H1 (cell line): ENCODE data around the gene NAXD. TPM values are rescaled to one million over a fixed set of nuclear protein-coding genes. Genes with fewer than 3 reads are reported as not detected.

Experiments used
- CTCF ChIA-PET: fragments of 300-600 bp; sonication (Branson Sonifier 250); formaldehyde crosslinking; loops from one replicate; lab custom pipeline; 2021; ENCODE audit not compliant: partially characterized antibody; lab: Charles Lee
- POLR2A ChIA-PET: fragments of 300-600 bp; sonication (Branson Sonifier 250); formaldehyde crosslinking; loops from one replicate; lab custom pipeline; 2021; ENCODE audit warnings: inconsistent platforms; ENCODE audit not compliant: partially characterized antibody; lab: Charles Lee
- DNase-seq, 2 experiments: peaks; one replicate each; pipeline versions ENCODE4 v3.0.0 to v3.0.0-alpha.2; 2010 to 2022; ENCODE audit warnings: low spot score in 2 of 2, low read depth in 1 of 2, mixed read lengths in 1 of 2
- FAIRE-seq: peaks from 2 replicates; lab custom pipeline; 2011; peaks lifted over from hg19 to GRCh38; lab: Jason Lieb, UNC
- H2AFZ ChIP-seq: 2 replicates; pipeline ENCODE4 v1.8.1; 2012; ENCODE audit warnings: low read length, inconsistent platforms
- H2AK5ac ChIP-seq: 2 replicates; pipeline ENCODE4 v1.6.1; 2013; ENCODE audit warnings: low read depth, low read length
- H2BK120ac ChIP-seq: replicated peaks from 2 replicates; pipeline ENCODE3; 2013; ENCODE audit warnings: low read depth, low read length, inconsistent platforms
- H2BK12ac ChIP-seq: 2 replicates; pipeline ENCODE4 v1.6.1; 2013; ENCODE audit warnings: low read depth, low read length
- H2BK15ac ChIP-seq: 2 replicates; pipeline ENCODE4 v1.6.1; 2013; ENCODE audit warnings: low read length
- H2BK20ac ChIP-seq: 2 replicates; pipeline ENCODE4 v1.6.1; 2013; ENCODE audit warnings: low read length
- H2BK5ac ChIP-seq: 2 replicates; pipeline ENCODE4 v1.6.1; 2013; ENCODE audit warnings: low read depth, low read length
- H3K14ac ChIP-seq: 2 replicates; pipeline ENCODE4 v1.6.1; 2013; ENCODE audit warnings: inconsistent platforms; ENCODE audit not compliant: insufficient read length
- H3K18ac ChIP-seq: 2 replicates; pipeline ENCODE4 v1.6.1; 2013; ENCODE audit warnings: low read length; ENCODE audit errors: extremely low read depth
- H3K23ac ChIP-seq: 2 replicates; pipeline ENCODE4 v1.6.1; 2013; ENCODE audit warnings: inconsistent platforms; ENCODE audit not compliant: insufficient read length
- H3K23me2 ChIP-seq: 2 replicates; pipeline ENCODE4 v1.6.1; 2013; ENCODE audit warnings: low read depth, low read length
- H3K27ac ChIP-seq: 2 replicates; pipeline ENCODE4 v1.6.1; 2011; ENCODE audit warnings: low read depth, low read length, inconsistent platforms
- H3K27me3 ChIP-seq, 4 experiments: replicated peaks in 1 of 4; 1 replicate in 1 of 4; 2 replicates in 3 of 4; pipeline versions ENCODE4 v1.6.1 to v1.8.1; 2011 to 2013; ENCODE audit warnings: low read length in 3 of 4, mild to moderate bottlenecking in 3 of 4, inconsistent platforms in 2 of 4, mixed read lengths in 2 of 4, moderate library complexity in 1 of 4; ENCODE audit not compliant: control insufficient read depth in 3 of 4, insufficient read depth in 3 of 4; ENCODE audit errors: extremely low read depth in 1 of 4
- H3K36me3 ChIP-seq, 4 experiments: 2 replicates each; pipeline versions ENCODE4 v1.6.1 to v1.8.1; 2011 to 2013; ENCODE audit warnings: mild to moderate bottlenecking in 4 of 4, low read length in 3 of 4, moderate library complexity in 2 of 4, control low read depth in 1 of 4, inconsistent platforms in 1 of 4; ENCODE audit not compliant: insufficient read depth in 4 of 4, control insufficient read depth in 2 of 4
- H3K4ac ChIP-seq: replicated peaks from 2 replicates; pipeline ENCODE3; 2013; ENCODE audit warnings: low read length, low read depth, mixed read lengths, inconsistent platforms; ENCODE audit not compliant: insufficient read length
- H3K4me1 ChIP-seq, 4 experiments: replicated peaks in 1 of 4; 1 replicate in 1 of 4; 2 replicates in 3 of 4; pipeline versions ENCODE4 v1.6.1 to v1.8.1; 2011 to 2013; ENCODE audit warnings: low read length in 3 of 4, inconsistent platforms in 2 of 4, mixed read lengths in 1 of 4; ENCODE audit not compliant: insufficient read depth in 4 of 4, control insufficient read depth in 3 of 4
- H3K4me2 ChIP-seq, 2 experiments: 2 replicates each; pipeline versions ENCODE4 v1.6.1 to v1.8.1; 2011 to 2013; ENCODE audit warnings: low read depth in 2 of 2, low read length in 2 of 2, control low read depth in 1 of 2, inconsistent platforms in 1 of 2, mild to moderate bottlenecking in 1 of 2; ENCODE audit not compliant: insufficient read depth in 1 of 2
- H3K4me3 ChIP-seq, 4 experiments: fragments of 200-600, 300-600 bp in 1 of 4; sonication (generic), shearing (Covaris generic), sonication (Bioruptor Twin) in 1 of 4; 2 replicates each; pipeline versions ENCODE4 v1.5.1 to v1.8.1; 2011 to 2016; ENCODE audit warnings: low read length in 4 of 4, low read depth in 3 of 4, control low read depth in 2 of 4, inconsistent platforms in 2 of 4, mild to moderate bottlenecking in 2 of 4, mixed read lengths in 1 of 4, moderate library complexity in 1 of 4; ENCODE audit not compliant: insufficient read depth in 2 of 4; ENCODE audit errors: extremely low read depth in 1 of 4
- H3K56ac ChIP-seq: replicated peaks from 2 replicates; pipeline ENCODE3; 2013; ENCODE audit warnings: low read depth, mild to moderate bottlenecking, mixed read lengths, low read length, inconsistent platforms; ENCODE audit not compliant: insufficient read length
- H3K79me1 ChIP-seq: 2 replicates; pipeline ENCODE4 v1.6.1; 2013; ENCODE audit warnings: low read depth, low read length, control low read depth
- H3K79me2 ChIP-seq, 2 experiments: 2 replicates each; pipeline versions ENCODE4 v1.6.1 to v1.8.1; 2012 to 2013; ENCODE audit warnings: low read length in 2 of 2, mild to moderate bottlenecking in 2 of 2, inconsistent platforms in 1 of 2; ENCODE audit not compliant: insufficient read depth in 2 of 2, control insufficient read depth in 1 of 2
- H3K9ac ChIP-seq, 4 experiments: replicated peaks in 1 of 4; 1 replicate in 1 of 4; 2 replicates in 3 of 4; pipeline versions ENCODE4 v1.6.1 to v1.8.1; 2011 to 2013; ENCODE audit warnings: low read depth in 3 of 4, low read length in 3 of 4, control low read depth in 2 of 4, mild to moderate bottlenecking in 2 of 4, moderate library complexity in 2 of 4, inconsistent platforms in 1 of 4; ENCODE audit errors: extremely low read depth in 1 of 4
- H3K9me3 ChIP-seq, 2 experiments: 2 replicates each; pipeline versions ENCODE4 v1.6.1 to v1.8.1; 2012 to 2013; ENCODE audit warnings: mild to moderate bottlenecking in 2 of 2, moderate library complexity in 2 of 2, control low read depth in 1 of 2, inconsistent platforms in 1 of 2, low read depth in 1 of 2, low read length in 1 of 2, mixed read lengths in 1 of 2; ENCODE audit not compliant: insufficient read depth in 2 of 2
- H4K20me1 ChIP-seq, 2 experiments: replicated peaks in 1 of 2; 2 replicates each; pipeline versions ENCODE3 to v1.8.1; 2011 to 2013; ENCODE audit warnings: inconsistent platforms in 2 of 2, low read length in 2 of 2, mild to moderate bottlenecking in 1 of 2; ENCODE audit not compliant: insufficient read depth in 2 of 2, control insufficient read depth in 1 of 2
- H4K5ac ChIP-seq: 2 replicates; pipeline ENCODE4 v1.6.1; 2013; ENCODE audit warnings: low read length, low read depth, mixed read lengths, inconsistent platforms; ENCODE audit not compliant: insufficient read length
- H4K8ac ChIP-seq: 2 replicates; pipeline ENCODE4 v1.8.0; 2013; ENCODE audit warnings: mild to moderate bottlenecking, moderate library complexity, low read length, inconsistent platforms; ENCODE audit not compliant: insufficient read depth; ENCODE audit errors: extremely low read depth
- H4K91ac ChIP-seq: replicated peaks from 2 replicates; pipeline ENCODE3; 2013; ENCODE audit warnings: low read length, mixed read lengths, inconsistent platforms; ENCODE audit not compliant: insufficient read length
- ASH2L ChIP-seq: fragments of 200-600, 300-600 bp; sonication (generic); IDR thresholded peaks from one replicate; pipeline ENCODE4 v1.7.1; 2017; ENCODE audit warnings: low read length
- BACH1 ChIP-seq: IDR thresholded peaks from 2 replicates; pipeline ENCODE4 v1.6.1; 2012; ENCODE audit warnings: low read length, improper control_type of control experiment
- BCL11A ChIP-seq, 2 experiments: IDR thresholded peaks; one replicate each; pipeline ENCODE4 v1.6.1; 2011; ENCODE audit warnings: low read depth in 2 of 2, low read length in 2 of 2, mild to moderate bottlenecking in 2 of 2
- CBX8 ChIP-seq: fragments of 300-800, 300-1000 bp; sonication (generic); IDR thresholded peaks from 2 replicates; pipeline ENCODE4 v1.7.1; 2016; ENCODE audit warnings: low read depth, low read length, borderline replicate concordance
- CHD1 ChIP-seq: IDR thresholded peaks from 2 replicates; pipeline ENCODE4 v1.6.1; 2012; ENCODE audit warnings: low read depth, low read length, improper control_type of control experiment
- CTBP2 ChIP-seq: IDR thresholded peaks from 2 replicates; pipeline ENCODE4 v1.7.0; 2011; ENCODE audit warnings: borderline replicate concordance, mild to moderate bottlenecking, moderate library complexity, mixed read lengths, low read length; ENCODE audit not compliant: insufficient read depth, insufficient read length
- JUND ChIP-seq: IDR thresholded peaks from 2 replicates; pipeline ENCODE4 v1.6.1; 2011; ENCODE audit warnings: mild to moderate bottlenecking, improper control_type of control experiment, low read length
- POU5F1 ChIP-seq: IDR thresholded peaks from 2 replicates; pipeline ENCODE4 v1.6.1; 2011; ENCODE audit warnings: low read depth, mild to moderate bottlenecking, low read length, moderate library complexity
- RFX5 ChIP-seq: IDR thresholded peaks from 2 replicates; pipeline ENCODE4 v1.6.1; 2011; ENCODE audit warnings: low read depth, low read length, improper control_type of control experiment, borderline replicate concordance
- RXRA ChIP-seq: IDR thresholded peaks from 2 replicates; pipeline ENCODE4 v1.6.1; 2011; ENCODE audit warnings: low read depth, mild to moderate bottlenecking, low read length, moderate library complexity; ENCODE audit not compliant: insufficient read depth
- SIN3A ChIP-seq, 2 experiments: IDR thresholded peaks in 1 of 2; conservative IDR thresholded peaks in 1 of 2; 2 replicates each; pipeline ENCODE4 v1.6.1; 2011 to 2012; ENCODE audit warnings: low read length in 2 of 2, improper control_type of control experiment in 1 of 2, low read depth in 1 of 2, mild to moderate bottlenecking in 1 of 2
- SP1 ChIP-seq: IDR thresholded peaks from 2 replicates; pipeline ENCODE4 v1.6.1; 2011; ENCODE audit warnings: low read depth, low read length
- SP2 ChIP-seq: IDR thresholded peaks from 2 replicates; pipeline ENCODE4 v1.6.1; 2012; ENCODE audit warnings: mild to moderate bottlenecking, low read length, inconsistent platforms
- SP4 ChIP-seq: IDR thresholded peaks from 2 replicates; pipeline ENCODE4 v1.6.1; 2012; ENCODE audit warnings: low read length, inconsistent platforms
- SUZ12 ChIP-seq: fragments of 200-600 bp; sonication (generic); IDR thresholded peaks from 2 replicates; pipeline ENCODE4 v1.6.1; 2012; ENCODE audit warnings: mild to moderate bottlenecking, inconsistent platforms, low read length, moderate library complexity, mixed read lengths
- TCF12 ChIP-seq: IDR thresholded peaks from 2 replicates; pipeline ENCODE4 v1.6.1; 2011; ENCODE audit warnings: low read depth, mild to moderate bottlenecking, low read length
- WGBS, 2 experiments: shearing (Covaris generic) in 1 of 2; methylation state at CpG; one replicate each; pipeline versions ENCODE4 v1.1.6 to v1.1.7; 2013 to 2015; ENCODE audit warnings: low lambda C conversion rate in 2 of 2, mixed read lengths in 2 of 2, inconsistent platforms in 1 of 2, low coverage in 1 of 2, missing lambda C conversion rate in 1 of 2; ENCODE audit not compliant: insufficient replicate concordance in 2 of 2, insufficient coverage in 1 of 2, insufficient read length in 1 of 2; ENCODE audit errors: extremely low coverage in 1 of 2, missing lambda C conversion rate in 1 of 2; 5-methylcytosine and 5-hydroxymethylcytosine counted together
- polyA plus RNA-seq, 7 experiments: library from polyadenylated mRNA; depleted of rRNA in 3 of 7; stranded (reverse) in 5 of 7; unstranded in 2 of 7; fragments of >200 nt in 5 of 7; fragments of 200-250 nt in 2 of 7; gene quantifications; 1 replicate in 5 of 7; 2 replicates in 1 of 7; 4 replicates in 1 of 7; pipeline versions ENCODE4 v1.2.1 to v1.2.3, GENCODE V29; 2011 to 2013; ENCODE audit warnings: missing spikeins in 2 of 7, mixed read lengths in 2 of 7
- total RNA-seq: library from RNA; stranded (reverse); fragmentation: NEBNext Ultra II Directional; extraction: Animal tissue kit (Norgen Biotek cat#: 25700); gene quantifications from 2 replicates; pipeline ENCODE4 v1.2.1, GENCODE V29; 2021

Gene NAXD
- total and polyA plus RNA-seq, 2 of the 8 experiments (the other 6 are each of a cell fraction or from before 2014, with no cell fraction given): 25.4 to 35.5 TPM

GRCh38 chr13:110574161-110574560 is 41.2 kb upstream of the NAXD start:
- Histone ChIP-seq H3K27me3 (no peaks in the 10 kb centered on the region), H2BK12ac (no peak overlapping the region), H4K20me1 (peaks cover 0 to 1% of the 10 kb centered on the region in 2 experiments), H2AK5ac (no peak overlapping the region), H3K27ac (no peak overlapping the region), H4K91ac (no peak overlapping the region), H2BK120ac (no peak overlapping the region), H3K56ac (no peak overlapping the region), H3K4me1 (peaks cover 0 to 6% (median 3%) of the 10 kb centered on the region in 4 experiments; a peak in 4 of 7 replicates), H2BK20ac (no peak overlapping the region), H2BK15ac (no peak overlapping the region), H3K79me1 (no peaks in the 10 kb centered on the region), H3K9ac (no peak overlapping the region), H3K9me3 (no peaks in the 10 kb centered on the region), H4K5ac (no peak overlapping the region), H3K14ac (no peak overlapping the region), H3K4ac (no peak overlapping the region), H3K4me2 (no peak overlapping the region), H3K18ac (no peak overlapping the region), H3K4me3 (no peak overlapping the region), H4K8ac (no peak overlapping the region), H3K79me2 (no peaks in the 10 kb centered on the region), H3K36me3 (no peaks in the 10 kb centered on the region), H3K23me2 (peaks cover 1% of the 10 kb centered on the region; the same call in 1 of the 2 replicates), H2BK5ac (no peak overlapping the region), H2AFZ (no peak overlapping the region), H3K23ac (no peak overlapping the region)
- FAIRE-seq: no peak
- POLR2A ChIA-PET: no interaction called here
- CTCF ChIA-PET: interaction anchor here (1.2 to 1.8 kb wide), 2 partner anchors 19 to 494 kb away, joined by 3 to 6 read pairs; no protein-coding TSS in a partner anchor
- no peak for DNase-seq
- 87% methylated on average over 9 of the region's 9 CpGs; no CpG with 5 or more reads in 1 of the 2 experiments for WGBS, 2 experiments
- TF ChIP-seq SUZ12: no peak
- no peak for TF ChIP-seq ASH2L
- no peak for TF ChIP-seq CHD1
- TF ChIP-seq RXRA: no peak
- TF ChIP-seq RFX5: no peak
- TF ChIP-seq BCL11A (IDR thresholded peaks at IDR 0.05; ENCODE audit: low read depth in 2 of 2, low read length in 2 of 2): no peak
- TF ChIP-seq CTBP2: no peak
- TF ChIP-seq BACH1: no peak
- TF ChIP-seq CBX8: no peak
- TF ChIP-seq TCF12: no peak
- no peak for TF ChIP-seq JUND
- no peak for TF ChIP-seq SP2
- TF ChIP-seq POU5F1: no peak
- TF ChIP-seq SP1: no peak
- TF ChIP-seq SP4: no peak
- TF ChIP-seq SIN3A (conservative IDR thresholded peaks at IDR 0.05 in 1 of 2, IDR thresholded peaks at IDR 0.05 in 1 of 2; ENCODE audit: low read depth in 1 of 2, low read length in 2 of 2): no peak
